GM12878 (cell line): ENCODE results near the gene COPZ1. TPM values are rescaled to one million over a fixed set of nuclear protein-coding genes. Genes with fewer than 3 reads are reported as not detected.

Source experiments
- ATAC-seq: fragments of 200-7000 bp; cut with Tn5 transposase; 3 replicates; pipeline ENCODE4 v1.9.1; 2020; ENCODE audit warnings: mild to moderate bottlenecking, moderate library complexity
- BruUV-seq: library from RNA; stranded (reverse); fragments of 400-500 nt; replicated peaks from 2 replicates; lab custom pipeline; 2021; lab: Mats Ljungman, UMichigan
- CTCF ChIA-PET: fragments of 300-600 bp; sonication (Branson Sonifier 250); formaldehyde crosslinking; extraction: SDS; loops from one replicate; lab custom pipeline; 2021; ENCODE audit warnings: inconsistent platforms; lab: Yijun Ruan, JAX
- POLR2A ChIA-PET: fragments of 350-600 bp; formaldehyde crosslinking; extraction: SDS; loops from one replicate; lab custom pipeline; 2021; ENCODE audit warnings: inconsistent platforms; lab: Charles Lee
- RAD21 ChIA-PET: fragments of 300-600 bp; sonication (Branson Sonifier 250); formaldehyde crosslinking; loops from one replicate; lab custom pipeline; 2023; ENCODE audit warnings: antibody characterized with exemption; ENCODE audit not compliant: unreplicated experiment; lab: Charles Lee
- SMC1A ChIA-PET: fragments of 300-600 bp; sonication (Branson Sonifier 250); formaldehyde crosslinking; loops from one replicate; lab custom pipeline; 2023; ENCODE audit not compliant: unreplicated experiment, uncharacterized antibody; lab: Charles Lee
- DNase-seq: peaks from one replicate; pipeline ENCODE4 v3.0.0-alpha.2; 2011; ENCODE audit warnings: low read depth, low spot score
- FAIRE-seq: peaks from 3 replicates; lab custom pipeline; 2011; peaks lifted over from hg19 to GRCh38; lab: Jason Lieb, UNC
- H2AFZ ChIP-seq: 2 replicates; pipeline ENCODE4 v1.6.0; 2011; ENCODE audit warnings: low read depth, low read length, control low read depth; ENCODE audit not compliant: control insufficient read depth
- H3K27ac ChIP-seq: 2 replicates; pipeline ENCODE4 v1.5.1; 2011; ENCODE audit warnings: control low read depth; ENCODE audit not compliant: control insufficient read depth, insufficient read depth
- H3K27me3 ChIP-seq, 2 experiments: replicated peaks in 1 of 2; 2 replicates each; pipeline versions ENCODE4 v1.6.0 to v1.6.1; 2011; ENCODE audit warnings: low read length in 1 of 2; ENCODE audit not compliant: control insufficient read depth in 2 of 2, insufficient read depth in 2 of 2
- H3K36me3 ChIP-seq, 2 experiments: 2 replicates each; pipeline ENCODE4 v1.5.1; 2011; ENCODE audit warnings: low read length in 1 of 2; ENCODE audit not compliant: control insufficient read depth in 2 of 2, insufficient read depth in 2 of 2
- H3K4me1 ChIP-seq: 2 replicates; pipeline ENCODE4 v1.6.1; 2011; ENCODE audit warnings: mild to moderate bottlenecking, low read length, moderate library complexity, mixed read lengths; ENCODE audit not compliant: control insufficient read depth, insufficient read depth
- H3K4me2 ChIP-seq: 2 replicates; pipeline ENCODE4 v1.6.0; 2011; ENCODE audit warnings: control low read depth; ENCODE audit not compliant: control insufficient read depth, insufficient read depth
- H3K4me3 ChIP-seq: fragments of 200-600 bp; sonication (generic); 2 replicates; pipeline ENCODE4 v1.5.1; 2016
- H3K79me2 ChIP-seq: 2 replicates; pipeline ENCODE4 v1.6.0; 2011; ENCODE audit warnings: low read length; ENCODE audit not compliant: control insufficient read depth, insufficient read depth
- H3K9ac ChIP-seq: 2 replicates; pipeline ENCODE4 v1.8.0; 2011; ENCODE audit warnings: low read length, control low read depth, mixed read lengths; ENCODE audit not compliant: control insufficient read depth, insufficient read depth
- H3K9me3 ChIP-seq: replicated peaks from 3 replicates; pipeline ENCODE4 v1.5.1; 2011; ENCODE audit warnings: mild to moderate bottlenecking, low read length; ENCODE audit not compliant: control insufficient read depth, insufficient read depth
- H4K20me1 ChIP-seq: 2 replicates; pipeline ENCODE4 v1.6.0; 2011; ENCODE audit not compliant: control insufficient read depth, insufficient read depth
- BCLAF1 ChIP-seq: fragments of 450-650 bp; IDR thresholded peaks from 2 replicates; pipeline ENCODE4 v1.6.1; 2017; ENCODE audit warnings: antibody characterized with exemption, mild to moderate bottlenecking, moderate library complexity
- CBX5 ChIP-seq: sonication (generic); IDR thresholded peaks from 2 replicates; pipeline ENCODE4 v1.6.1; 2016; ENCODE audit warnings: low read depth, moderate library complexity, mild to moderate bottlenecking, inconsistent platforms
- CREM ChIP-seq: IDR thresholded peaks from 2 replicates; pipeline ENCODE4 v1.6.1; 2014; ENCODE audit warnings: antibody characterized with exemption, low read depth
- DPF2 ChIP-seq: fragments of 450-650 bp; IDR thresholded peaks from 2 replicates; pipeline ENCODE4 v1.6.1; 2017; ENCODE audit warnings: mild to moderate bottlenecking
- EED ChIP-seq: sonication (generic); IDR thresholded peaks from 2 replicates; pipeline ENCODE4 v1.6.1; 2016; ENCODE audit warnings: antibody characterized with exemption, low read depth
- EZH2 ChIP-seq: IDR thresholded peaks from 2 replicates; pipeline ENCODE4 v1.6.1; 2012; ENCODE audit warnings: low read depth, mild to moderate bottlenecking, control low read depth, inconsistent platforms, low read length, borderline replicate concordance; ENCODE audit not compliant: control insufficient read depth
- PBX3 ChIP-seq: IDR thresholded peaks from 2 replicates; pipeline ENCODE4 v1.6.1; 2011; ENCODE audit warnings: mild to moderate bottlenecking, low read depth, low read length, moderate library complexity; ENCODE audit not compliant: insufficient replicate concordance
- RAD51 ChIP-seq: fragments of 450-650 bp; IDR thresholded peaks from 2 replicates; pipeline ENCODE4 v1.6.1; 2016; ENCODE audit warnings: moderate library complexity, mild to moderate bottlenecking, inconsistent platforms
- WRNIP1 ChIP-seq: IDR thresholded peaks from 2 replicates; pipeline ENCODE4 v1.6.1; 2011; ENCODE audit warnings: low read depth, low read length, improper control_type of control experiment, borderline replicate concordance
- ZBTB4 ChIP-seq: fragments of 450-650 bp; formaldehyde crosslinking; IDR thresholded peaks from 2 replicates; pipeline ENCODE4 v1.4.0; 2022; ENCODE audit warnings: mild to moderate bottlenecking, moderate library complexity
- WGBS: methylation state at CpG from one replicate; pipeline ENCODE4 v1.1.6; 2016; ENCODE audit warnings: low lambda C conversion rate; ENCODE audit not compliant: insufficient replicate concordance, insufficient coverage; ENCODE audit errors: missing lambda C conversion rate; 5-methylcytosine and 5-hydroxymethylcytosine counted together
- in situ Hi-C: fragments of 300-500 bp; cut with MboI; formaldehyde crosslinking; loops from 9 replicates; pipeline ENCODE4 v1.14.3; 2018; ENCODE audit warnings: mixed read lengths
- intact Hi-C: fragments of 100-400 bp; cut with micrococcal nuclease; formaldehyde crosslinking; loops from one replicate; pipeline ENCODE4 v1.14.2; 2022; ENCODE audit not compliant: unreplicated experiment
- polyA plus RNA-seq, 11 experiments: library from polyadenylated mRNA; depleted of rRNA in 4 of 11; unstranded in 6 of 11; stranded (reverse) in 5 of 11; fragments of >200 nt; fragmentation: Nextera tagmentation in 4 of 11; fragmentation: Illumina TruSeq in 1 of 11; extraction: Ambion mirVana in 4 of 11; extraction: Trizol in 1 of 11; gene quantifications; 1 replicate in 1 of 11; 2 replicates in 10 of 11; pipeline versions ENCODE4 v1.2.1 to v1.2.3, GENCODE V29; 2011 to 2016; ENCODE audit warnings: inconsistent platforms in 2 of 11, missing spikeins in 2 of 11, low read depth in 1 of 11
- total RNA-seq, 4 experiments: library from RNA; depleted of rRNA in 3 of 4; stranded (reverse); fragments of >200 nt in 3 of 4; fragmentation: Illumina TruSeq in 1 of 4; extraction: Trizol in 1 of 4; gene quantifications; 2 replicates each; pipeline versions ENCODE4 v1.2.1 to v1.2.3, GENCODE V29; 2013 to 2021

The COPZ1 gene
- total and polyA plus RNA-seq, 10 of the 15 experiments (the other 5 are each of a cell fraction or from before 2014, with no cell fraction given): 112 to 378 (median 184) TPM

GRCh38 chr12:54363047-54363446 is 38.1 kb downstream of the COPZ1 start:
- intact Hi-C loops (no loop called here), in situ Hi-C loops (loop anchor here (5.0 to 10.0 kb wide), 3 partner anchors 66 to 338 kb away; partner anchors contain the start of gene HOXC6)
- no peaks in the 10 kb centered on the region for H3K9me3 ChIP-seq
- DNase-seq (no peak), FAIRE-seq (no peak), ATAC-seq (no peak)
- H3K27ac ChIP-seq: no peak overlapping the region
- no peak overlapping the region for H3K9ac ChIP-seq
- H2AFZ ChIP-seq: no peak overlapping the region
- H3K4me2 ChIP-seq: no peak overlapping the region
- no peaks in the 10 kb centered on the region for H3K79me2 ChIP-seq
- H3K4me1 ChIP-seq: peaks cover 25% of the 10 kb centered on the region
- ChIA-PET RAD21 (interaction anchor here (0.6 to 1.3 kb wide), 5 partner anchors 71 to 143 kb away, joined by 3 to 6 read pairs (median 3); no protein-coding TSS in a partner anchor), SMC1A (interaction anchor here (0.9 to 1.2 kb wide), 6 partner anchors 25 to 141 kb away, joined by 3 to 5 read pairs (median 3); partner anchors contain the start of gene HNRNPA1), POLR2A (interaction anchor here (0.9 to 1.0 kb wide), 3 partner anchors 38 to 76 kb away, joined by 3 to 4 read pairs (median 3); partner anchors contain the start of gene COPZ1), CTCF (interaction anchor here (0.6 to 8.6 kb wide), 13 partner anchors 11 to 337 kb away, joined by 3 to 116 read pairs (median 5); partner anchors contain the start of genes HNRNPA1 and ZNF385A)
- no peaks in the 10 kb centered on the region for H3K27me3 ChIP-seq
- 85% methylated on average over 8 of the region's 8 CpGs for WGBS
- no peak overlapping the region for H3K4me3 ChIP-seq
- no peak for TF ChIP-seq PBX3
- no peak for TF ChIP-seq CBX5
- TF ChIP-seq EZH2: no peak
- TF ChIP-seq EED: no peak
- no peak for TF ChIP-seq WRNIP1
- no peak for TF ChIP-seq CREM
- no peak for TF ChIP-seq BCLAF1
- TF ChIP-seq RAD51: no peak
- TF ChIP-seq ZBTB4: no peak
- no peak for TF ChIP-seq DPF2
- no peaks in the 10 kb centered on the region for H4K20me1 ChIP-seq
- no TSS peak for BruUV-seq
- no peaks in the 10 kb centered on the region for H3K36me3 ChIP-seq
